Measurements from ENCODE around the gene GABRG3. TPM values are rescaled to one million over a fixed set of nuclear protein-coding genes. Genes with fewer than 3 reads are reported as not detected.

GABRG3 gene
- total RNA-seq, 1 experiment from 2014 or later, result not detected

DNA sequence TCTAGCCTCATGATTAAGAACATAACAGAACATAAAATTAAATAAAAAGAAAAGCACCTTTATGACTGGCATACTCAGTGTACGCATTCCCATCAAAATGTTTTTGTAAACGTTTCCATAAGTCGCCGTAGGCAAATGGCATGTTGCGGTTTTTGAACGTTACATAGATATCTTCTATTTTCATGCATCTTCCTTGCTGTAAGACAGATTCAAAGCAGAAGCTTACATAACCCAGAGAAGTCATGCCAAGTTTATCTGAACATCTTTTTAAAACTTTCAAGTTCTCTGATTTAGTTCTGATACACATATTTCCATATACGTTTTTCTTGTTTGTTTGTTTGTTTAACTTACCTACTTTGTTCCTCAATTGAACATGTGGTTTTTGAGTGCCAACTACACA lies 388.6 kb downstream of the GABRG3 start:
- no peaks in the 10 kb centered on the region for H3K79me2 ChIP-seq (ENCODE audit: insufficient read depth, low read length)
- H4K20me1 ChIP-seq (ENCODE audit: insufficient read depth), result no peaks in the 10 kb centered on the region
- BruUV-seq (replicated peaks), result no TSS peak
- no peaks in the 10 kb centered on the region for H3K36me3 ChIP-seq (ENCODE audit: control insufficient read depth in 1 of 2, insufficient read depth in 2 of 2, low read length in 2 of 2)
- ATAC-seq, result no peak
- peaks cover 11 to 48% of the 10 kb centered on the region in 2 experiments; a peak in 2 of 4 replicates for H3K9me3 ChIP-seq (ENCODE audit: control insufficient read depth in 1 of 2, insufficient read depth in 1 of 2, low read depth in 1 of 2, low read length in 2 of 2)
- DNase-seq (ENCODE audit: low read depth, low spot score), result no peak
- POLR2A ChIA-PET, result no interaction called here
- no peaks in the 10 kb centered on the region for H3K9me2 ChIP-seq (ENCODE audit: insufficient read depth)
- intact Hi-C loops (cut with micrococcal nuclease), result no loop called here
- RAD21 ChIA-PET (ENCODE audit: low non-redundant PET in 1 of 2, low total read pairs in 2 of 2, uncharacterized antibody in 2 of 2, unreplicated experiment in 2 of 2), result no interaction called here
- no peak overlapping the region for H3K4me2 ChIP-seq (ENCODE audit: low read length)
- TF ChIP-seq YY1 (IDR thresholded peaks at IDR 0.05; ENCODE audit: extremely low read depth, insufficient replicate concordance, low read depth, low read length), result no peak
- no peak for TF ChIP-seq ELF1 (IDR thresholded peaks at IDR 0.05; ENCODE audit: borderline replicate concordance, low read depth)
- no peak for TF ChIP-seq CBX3 (IDR thresholded peaks at IDR 0.05; ENCODE audit: low read depth)
- TF ChIP-seq, protein P1, sequence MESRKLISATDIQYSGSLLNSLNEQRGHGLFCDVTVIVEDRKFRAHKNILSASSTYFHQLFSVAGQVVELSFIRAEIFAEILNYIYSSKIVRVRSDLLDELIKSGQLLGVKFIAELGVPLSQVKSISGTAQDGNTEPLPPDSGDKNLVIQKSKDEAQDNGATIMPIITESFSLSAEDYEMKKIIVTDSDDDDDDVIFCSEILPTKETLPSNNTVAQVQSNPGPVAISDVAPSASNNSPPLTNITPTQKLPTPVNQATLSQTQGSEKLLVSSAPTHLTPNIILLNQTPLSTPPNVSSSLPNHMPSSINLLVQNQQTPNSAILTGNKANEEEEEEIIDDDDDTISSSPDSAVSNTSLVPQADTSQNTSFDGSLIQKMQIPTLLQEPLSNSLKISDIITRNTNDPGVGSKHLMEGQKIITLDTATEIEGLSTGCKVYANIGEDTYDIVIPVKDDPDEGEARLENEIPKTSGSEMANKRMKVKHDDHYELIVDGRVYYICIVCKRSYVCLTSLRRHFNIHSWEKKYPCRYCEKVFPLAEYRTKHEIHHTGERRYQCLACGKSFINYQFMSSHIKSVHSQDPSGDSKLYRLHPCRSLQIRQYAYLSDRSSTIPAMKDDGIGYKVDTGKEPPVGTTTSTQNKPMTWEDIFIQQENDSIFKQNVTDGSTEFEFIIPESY (IDR thresholded peaks at IDR 0.05; ENCODE audit: extremely low read depth, insufficient replicate concordance, low read length), result no peak
- TF ChIP-seq POLR2AphosphoS5 (IDR thresholded peaks at IDR 0.05; ENCODE audit: low read depth, low read length), result no peak
- TF ChIP-seq FOSL1 (IDR thresholded peaks at IDR 0.05; ENCODE audit: low read depth), result no peak
- TF ChIP-seq EZH2phosphoT487 (IDR thresholded peaks at IDR 0.05; ENCODE audit: borderline replicate concordance), result no peak
- TF ChIP-seq EGR1 (IDR thresholded peaks at IDR 0.05; ENCODE audit: low read depth), result no peak
- no peak for TF ChIP-seq JUND (IDR thresholded peaks at IDR 0.05)
- no peak for TF ChIP-seq SIN3A (IDR thresholded peaks at IDR 0.05; ENCODE audit: low read depth)
- TF ChIP-seq, protein P2, sequence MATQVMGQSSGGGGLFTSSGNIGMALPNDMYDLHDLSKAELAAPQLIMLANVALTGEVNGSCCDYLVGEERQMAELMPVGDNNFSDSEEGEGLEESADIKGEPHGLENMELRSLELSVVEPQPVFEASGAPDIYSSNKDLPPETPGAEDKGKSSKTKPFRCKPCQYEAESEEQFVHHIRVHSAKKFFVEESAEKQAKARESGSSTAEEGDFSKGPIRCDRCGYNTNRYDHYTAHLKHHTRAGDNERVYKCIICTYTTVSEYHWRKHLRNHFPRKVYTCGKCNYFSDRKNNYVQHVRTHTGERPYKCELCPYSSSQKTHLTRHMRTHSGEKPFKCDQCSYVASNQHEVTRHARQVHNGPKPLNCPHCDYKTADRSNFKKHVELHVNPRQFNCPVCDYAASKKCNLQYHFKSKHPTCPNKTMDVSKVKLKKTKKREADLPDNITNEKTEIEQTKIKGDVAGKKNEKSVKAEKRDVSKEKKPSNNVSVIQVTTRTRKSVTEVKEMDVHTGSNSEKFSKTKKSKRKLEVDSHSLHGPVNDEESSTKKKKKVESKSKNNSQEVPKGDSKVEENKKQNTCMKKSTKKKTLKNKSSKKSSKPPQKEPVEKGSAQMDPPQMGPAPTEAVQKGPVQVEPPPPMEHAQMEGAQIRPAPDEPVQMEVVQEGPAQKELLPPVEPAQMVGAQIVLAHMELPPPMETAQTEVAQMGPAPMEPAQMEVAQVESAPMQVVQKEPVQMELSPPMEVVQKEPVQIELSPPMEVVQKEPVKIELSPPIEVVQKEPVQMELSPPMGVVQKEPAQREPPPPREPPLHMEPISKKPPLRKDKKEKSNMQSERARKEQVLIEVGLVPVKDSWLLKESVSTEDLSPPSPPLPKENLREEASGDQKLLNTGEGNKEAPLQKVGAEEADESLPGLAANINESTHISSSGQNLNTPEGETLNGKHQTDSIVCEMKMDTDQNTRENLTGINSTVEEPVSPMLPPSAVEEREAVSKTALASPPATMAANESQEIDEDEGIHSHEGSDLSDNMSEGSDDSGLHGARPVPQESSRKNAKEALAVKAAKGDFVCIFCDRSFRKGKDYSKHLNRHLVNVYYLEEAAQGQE (IDR thresholded peaks at IDR 0.05; ENCODE audit: low read depth), result no peak
- TF ChIP-seq ZNF274 (IDR thresholded peaks at IDR 0.05; ENCODE audit: low read depth, low read length), result no peak
- TF ChIP-seq, protein P3, sequence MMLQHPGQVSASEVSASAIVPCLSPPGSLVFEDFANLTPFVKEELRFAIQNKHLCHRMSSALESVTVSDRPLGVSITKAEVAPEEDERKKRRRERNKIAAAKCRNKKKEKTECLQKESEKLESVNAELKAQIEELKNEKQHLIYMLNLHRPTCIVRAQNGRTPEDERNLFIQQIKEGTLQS (IDR thresholded peaks at IDR 0.05), result no peak
- TF ChIP-seq SP1 (IDR thresholded peaks at IDR 0.05; ENCODE audit: low read depth), result no peak
- H3K4me1 ChIP-seq (ENCODE audit: control insufficient read depth in 1 of 2, insufficient read depth in 2 of 2, low read length in 2 of 2), result no peaks in the 10 kb centered on the region
- H3K4me3 ChIP-seq (replicated peaks in 1 of 2; ENCODE audit: low read depth in 1 of 2, low read length in 2 of 2), result no peak overlapping the region
- no peak overlapping the region for H3K27ac ChIP-seq (ENCODE audit: low read depth, low read length)
- H2AFZ ChIP-seq (ENCODE audit: low read depth, low read length, poor library complexity, severe bottlenecking), result no peak overlapping the region
- H3K9ac ChIP-seq (ENCODE audit: low read length), result no peak overlapping the region
- CTCF ChIA-PET, result no interaction called here
- H3K27me3 ChIP-seq (ENCODE audit: insufficient read depth, low read length), result no peaks in the 10 kb centered on the region

Data from HCT116 (cell line).